ENCODE data around the gene CXCL5.

DNA sequence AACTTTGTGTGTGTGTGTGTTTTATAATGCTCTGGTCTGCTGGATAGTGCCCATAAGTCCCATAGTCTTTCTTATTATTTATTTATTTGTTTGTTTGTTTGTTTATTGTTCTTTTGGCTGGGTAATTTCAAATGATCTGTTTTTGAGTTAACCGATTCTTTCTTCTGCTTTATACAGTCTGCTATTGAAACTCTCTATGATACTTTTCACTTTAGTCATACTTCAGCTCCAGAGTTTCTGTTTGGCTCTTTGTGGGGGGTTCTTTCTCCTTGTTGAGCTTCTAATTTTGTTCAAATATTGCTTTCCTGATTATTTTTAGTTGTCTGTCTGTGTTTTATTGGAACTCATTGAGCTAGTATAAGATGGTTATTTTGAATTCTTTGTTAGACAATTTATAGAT is 30.0 kb upstream of the CXCL5 start:
- TF ChIP-seq POLR2A (IDR thresholded peaks at IDR 0.05; ENCODE audit: low read length): no peak
- TF ChIP-seq GATA1 (IDR thresholded peaks at IDR 0.05; ENCODE audit: low read depth, low read length): no peak

Data from erythroblast (primary cell).